ENCODE data around the gene RETNLB.

Gene RETNLB

DNA sequence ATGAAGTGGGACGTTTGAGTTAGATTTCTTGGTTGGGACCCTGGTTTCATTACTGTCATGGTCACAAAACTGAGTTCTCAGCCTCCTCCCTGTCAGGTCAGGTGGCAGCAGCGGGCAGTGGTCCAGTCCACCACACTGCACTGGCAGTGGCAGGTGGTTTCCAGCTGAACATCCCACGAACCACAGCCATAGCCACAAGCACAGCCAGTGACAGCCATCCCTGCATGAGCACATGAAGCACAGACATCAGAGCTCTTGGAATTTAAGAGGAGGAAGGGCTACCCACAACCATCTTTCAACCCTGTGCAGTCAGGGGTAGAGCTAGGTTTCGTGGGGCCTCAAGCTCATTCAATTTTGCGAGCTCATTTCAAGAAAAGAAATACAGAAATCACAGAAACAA, 1.5 kb downstream of the RETNLB start:
- TF ChIP-seq SPI1 (IDR thresholded peaks at IDR 0.05; ENCODE audit: borderline replicate concordance, low read depth) (no peak), POLR2AphosphoS5 (IDR thresholded peaks at IDR 0.05; ENCODE audit: low read depth) (no peak), GABPA (IDR thresholded peaks at IDR 0.05; ENCODE audit: low read depth) (no peak)
- TF ChIP-seq, protein P1, sequence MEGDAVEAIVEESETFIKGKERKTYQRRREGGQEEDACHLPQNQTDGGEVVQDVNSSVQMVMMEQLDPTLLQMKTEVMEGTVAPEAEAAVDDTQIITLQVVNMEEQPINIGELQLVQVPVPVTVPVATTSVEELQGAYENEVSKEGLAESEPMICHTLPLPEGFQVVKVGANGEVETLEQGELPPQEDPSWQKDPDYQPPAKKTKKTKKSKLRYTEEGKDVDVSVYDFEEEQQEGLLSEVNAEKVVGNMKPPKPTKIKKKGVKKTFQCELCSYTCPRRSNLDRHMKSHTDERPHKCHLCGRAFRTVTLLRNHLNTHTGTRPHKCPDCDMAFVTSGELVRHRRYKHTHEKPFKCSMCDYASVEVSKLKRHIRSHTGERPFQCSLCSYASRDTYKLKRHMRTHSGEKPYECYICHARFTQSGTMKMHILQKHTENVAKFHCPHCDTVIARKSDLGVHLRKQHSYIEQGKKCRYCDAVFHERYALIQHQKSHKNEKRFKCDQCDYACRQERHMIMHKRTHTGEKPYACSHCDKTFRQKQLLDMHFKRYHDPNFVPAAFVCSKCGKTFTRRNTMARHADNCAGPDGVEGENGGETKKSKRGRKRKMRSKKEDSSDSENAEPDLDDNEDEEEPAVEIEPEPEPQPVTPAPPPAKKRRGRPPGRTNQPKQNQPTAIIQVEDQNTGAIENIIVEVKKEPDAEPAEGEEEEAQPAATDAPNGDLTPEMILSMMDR (IDR thresholded peaks at IDR 0.05; ENCODE audit: insufficient read depth, low read length): no peak
- TF ChIP-seq, protein P2, sequence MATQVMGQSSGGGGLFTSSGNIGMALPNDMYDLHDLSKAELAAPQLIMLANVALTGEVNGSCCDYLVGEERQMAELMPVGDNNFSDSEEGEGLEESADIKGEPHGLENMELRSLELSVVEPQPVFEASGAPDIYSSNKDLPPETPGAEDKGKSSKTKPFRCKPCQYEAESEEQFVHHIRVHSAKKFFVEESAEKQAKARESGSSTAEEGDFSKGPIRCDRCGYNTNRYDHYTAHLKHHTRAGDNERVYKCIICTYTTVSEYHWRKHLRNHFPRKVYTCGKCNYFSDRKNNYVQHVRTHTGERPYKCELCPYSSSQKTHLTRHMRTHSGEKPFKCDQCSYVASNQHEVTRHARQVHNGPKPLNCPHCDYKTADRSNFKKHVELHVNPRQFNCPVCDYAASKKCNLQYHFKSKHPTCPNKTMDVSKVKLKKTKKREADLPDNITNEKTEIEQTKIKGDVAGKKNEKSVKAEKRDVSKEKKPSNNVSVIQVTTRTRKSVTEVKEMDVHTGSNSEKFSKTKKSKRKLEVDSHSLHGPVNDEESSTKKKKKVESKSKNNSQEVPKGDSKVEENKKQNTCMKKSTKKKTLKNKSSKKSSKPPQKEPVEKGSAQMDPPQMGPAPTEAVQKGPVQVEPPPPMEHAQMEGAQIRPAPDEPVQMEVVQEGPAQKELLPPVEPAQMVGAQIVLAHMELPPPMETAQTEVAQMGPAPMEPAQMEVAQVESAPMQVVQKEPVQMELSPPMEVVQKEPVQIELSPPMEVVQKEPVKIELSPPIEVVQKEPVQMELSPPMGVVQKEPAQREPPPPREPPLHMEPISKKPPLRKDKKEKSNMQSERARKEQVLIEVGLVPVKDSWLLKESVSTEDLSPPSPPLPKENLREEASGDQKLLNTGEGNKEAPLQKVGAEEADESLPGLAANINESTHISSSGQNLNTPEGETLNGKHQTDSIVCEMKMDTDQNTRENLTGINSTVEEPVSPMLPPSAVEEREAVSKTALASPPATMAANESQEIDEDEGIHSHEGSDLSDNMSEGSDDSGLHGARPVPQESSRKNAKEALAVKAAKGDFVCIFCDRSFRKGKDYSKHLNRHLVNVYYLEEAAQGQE (IDR thresholded peaks at IDR 0.05; ENCODE audit: insufficient replicate concordance, low read depth): no peak
- no peak overlapping the region for H3K4me3 ChIP-seq (replicated peaks; ENCODE audit: insufficient read depth, low read length)
- DNase-seq (ENCODE audit: low read depth in 1 of 2, low spot score in 1 of 2): no peak
- H3K27ac ChIP-seq (replicated peaks): no peak overlapping the region
- H3K27me3 ChIP-seq (ENCODE audit: insufficient read depth, poor library complexity, severe bottlenecking): no peaks in the 10 kb centered on the region

DNA sequence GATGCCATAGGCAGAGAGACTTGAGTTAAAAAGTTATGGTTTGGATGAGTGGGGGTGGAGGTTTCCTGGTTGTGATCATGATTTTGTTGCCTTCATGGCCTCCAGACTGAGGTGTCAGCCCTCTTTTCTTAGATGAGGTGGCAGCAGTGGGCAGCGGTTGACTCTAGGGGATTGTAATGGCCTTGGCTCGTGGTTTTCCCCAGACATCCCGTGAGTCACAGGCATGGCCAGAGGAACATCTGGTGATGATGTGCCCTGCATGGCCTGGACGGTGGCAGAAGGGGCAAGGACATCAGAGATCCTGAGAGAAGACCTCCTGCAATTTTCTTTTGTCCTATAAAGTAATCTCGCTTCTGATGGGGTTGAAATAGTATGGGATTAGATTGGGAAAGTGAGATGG, 12.4 kb downstream of the RETNLB start:
- no peak overlapping the region for H3K4me3 ChIP-seq (replicated peaks; ENCODE audit: insufficient read depth, low read length)
- H3K27me3 ChIP-seq (ENCODE audit: insufficient read depth, poor library complexity, severe bottlenecking): no peaks in the 10 kb centered on the region
- TF ChIP-seq SPI1 (IDR thresholded peaks at IDR 0.05; ENCODE audit: borderline replicate concordance, low read depth) (no peak), POLR2AphosphoS5 (IDR thresholded peaks at IDR 0.05; ENCODE audit: low read depth) (no peak), GABPA (IDR thresholded peaks at IDR 0.05; ENCODE audit: low read depth) (no peak)
- TF ChIP-seq, protein P2 (IDR thresholded peaks at IDR 0.05; ENCODE audit: insufficient replicate concordance, low read depth): no peak
- TF ChIP-seq, protein P1 (IDR thresholded peaks at IDR 0.05; ENCODE audit: insufficient read depth, low read length): no peak
- no peak for DNase-seq (ENCODE audit: low read depth in 1 of 2, low spot score in 1 of 2)
- H3K27ac ChIP-seq (replicated peaks): no peak overlapping the region

DNA sequence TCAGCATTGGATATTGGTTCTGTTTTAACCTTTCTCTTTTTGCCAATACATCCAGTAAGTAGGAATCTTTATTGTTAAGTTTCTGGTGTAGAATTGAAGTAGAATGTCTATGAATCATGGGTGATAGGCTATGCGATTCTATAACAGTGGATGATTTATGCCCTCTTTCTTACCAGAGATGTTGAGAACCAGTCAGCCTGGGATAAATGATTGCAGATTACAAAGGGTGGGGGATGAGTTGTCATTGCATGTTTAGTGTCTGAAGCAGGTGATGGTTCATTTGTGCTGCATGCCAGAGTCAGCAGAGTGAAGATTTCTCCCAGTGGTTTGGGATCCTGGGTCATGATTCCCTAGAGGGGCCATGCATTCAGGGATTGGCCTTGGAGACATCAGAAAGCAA, 14.3 kb downstream of the RETNLB start:
- no peak overlapping the region for H3K4me3 ChIP-seq (replicated peaks; ENCODE audit: insufficient read depth, low read length)
- no peak for TF ChIP-seq POLR2AphosphoS5 (IDR thresholded peaks at IDR 0.05; ENCODE audit: low read depth)
- TF ChIP-seq, protein P2 (IDR thresholded peaks at IDR 0.05; ENCODE audit: insufficient replicate concordance, low read depth): no peak
- TF ChIP-seq, protein P1 (IDR thresholded peaks at IDR 0.05; ENCODE audit: insufficient read depth, low read length): no peak
- no peak for TF ChIP-seq GABPA (IDR thresholded peaks at IDR 0.05; ENCODE audit: low read depth)
- TF ChIP-seq SPI1 (IDR thresholded peaks at IDR 0.05; ENCODE audit: borderline replicate concordance, low read depth): no peak
- no peak for DNase-seq (ENCODE audit: low read depth in 1 of 2, low spot score in 1 of 2)
- no peak overlapping the region for H3K27ac ChIP-seq (replicated peaks)
- H3K27me3 ChIP-seq (ENCODE audit: insufficient read depth, poor library complexity, severe bottlenecking): no peaks in the 10 kb centered on the region
